NCI-H524 (cell line): ENCODE results near the gene PYDC2.
A peak's percentile ranks its signal among the peaks of the same experiment; 100 is the strongest.
"Not testable (repeated sequence)": the region's sequence is repeated elsewhere in the genome, so short reads cannot be mapped to it uniquely, and the experiment has no call there.

Source experiments
- DNase-seq, 2 experiments: peaks; one replicate each; lab custom pipeline; 2025; lab: John Stamatoyannopoulos, UW

The PYDC2 gene

DNA sequence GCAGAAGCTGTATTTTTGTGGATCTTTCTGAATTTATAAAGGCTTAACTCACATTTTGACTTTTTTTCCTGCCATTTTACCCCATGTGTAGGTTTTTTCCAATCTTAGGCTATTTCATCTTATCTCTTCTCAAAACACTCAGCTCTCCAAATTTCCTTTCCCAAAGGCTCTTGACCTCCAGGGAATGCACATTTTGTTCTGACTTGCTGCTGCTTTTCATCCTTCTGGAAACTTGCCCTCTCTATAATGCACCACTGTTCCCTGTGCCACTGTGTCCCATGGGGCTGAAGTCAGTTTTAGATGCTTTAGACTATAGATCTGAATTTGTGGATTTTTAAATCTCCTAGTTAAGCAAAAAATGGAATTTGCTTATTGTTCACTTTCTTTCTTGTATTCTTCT lies 9.1 kb downstream of the PYDC2 start:
- no peak for DNase-seq

DNA sequence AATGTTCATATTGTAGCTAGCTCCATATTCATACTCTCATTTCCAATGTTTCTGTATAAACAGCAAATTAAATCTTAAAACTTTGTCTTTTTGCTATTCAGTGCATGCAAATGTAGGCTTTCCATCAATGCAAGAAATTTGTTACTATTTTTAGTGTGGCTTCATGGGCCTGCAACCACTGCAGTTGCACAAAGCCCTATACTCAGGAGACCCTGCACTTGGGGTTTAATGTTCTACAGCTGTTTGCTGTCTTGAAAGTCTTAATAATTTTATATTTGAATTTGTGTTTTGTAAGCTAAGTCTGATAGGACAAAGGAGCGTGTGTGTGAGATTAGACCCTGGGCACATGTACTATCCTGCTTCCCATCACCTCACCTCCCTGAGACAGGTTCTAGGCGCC lies 9.6 kb downstream of the PYDC2 start:
- no peak for DNase-seq

DNA sequence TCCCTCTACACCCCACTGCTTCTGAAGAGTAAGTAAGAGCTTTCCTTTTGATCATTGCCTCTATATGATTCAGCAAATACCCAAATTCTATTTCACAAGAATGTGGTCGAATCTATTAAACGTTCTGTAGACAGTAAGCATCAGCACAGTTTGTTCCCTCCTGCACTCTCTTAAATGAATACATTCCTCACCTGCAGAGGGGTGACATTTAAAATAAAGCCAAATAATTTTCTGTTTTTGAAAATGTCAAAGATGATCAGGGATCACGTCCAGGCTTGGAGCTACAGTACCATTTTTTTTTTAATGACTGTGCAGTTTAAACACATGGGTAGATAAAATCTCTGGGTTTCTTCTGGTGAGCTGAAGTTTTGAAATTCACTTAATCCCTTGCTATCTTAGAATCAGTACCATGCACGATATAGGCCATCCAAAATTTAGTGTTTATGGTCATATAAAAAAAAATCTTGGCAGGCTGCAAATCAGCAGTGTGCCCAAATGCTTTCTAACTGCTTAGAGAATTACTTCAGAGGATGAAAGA lies 12.8 kb downstream of the PYDC2 start:
- no peak for DNase-seq

DNA sequence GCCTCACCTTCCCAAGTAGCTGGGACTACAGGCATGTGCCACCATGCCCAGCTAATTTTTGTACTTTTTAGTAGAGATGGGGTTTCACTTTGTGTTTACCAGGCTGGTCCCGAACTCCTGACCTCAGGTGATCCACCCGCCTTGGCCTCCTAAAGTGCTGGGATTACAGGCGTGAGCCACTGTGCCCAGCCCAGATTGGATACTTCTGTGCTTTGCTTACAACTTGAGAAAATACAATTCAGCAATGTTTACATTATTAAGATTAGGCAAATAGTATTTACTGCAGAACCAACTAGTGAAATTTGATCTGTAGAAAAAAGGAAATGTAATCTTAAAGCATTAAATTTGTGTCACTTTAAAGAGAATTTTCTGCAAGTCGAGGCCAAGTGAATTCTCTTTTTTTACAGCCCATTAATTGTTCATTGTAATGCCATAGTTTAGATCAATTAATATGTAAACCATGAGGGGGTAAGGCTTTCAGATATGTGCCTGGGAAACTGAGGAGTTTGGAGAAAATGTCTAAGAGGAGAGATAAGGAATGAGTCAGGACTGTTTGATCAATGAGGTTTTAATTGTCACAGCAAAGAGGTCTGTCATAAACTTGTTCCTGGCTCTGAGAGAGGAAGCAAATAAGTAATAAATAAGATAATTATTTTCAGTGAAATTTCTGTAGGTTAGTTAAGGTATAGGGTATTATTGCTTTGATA lies 15.3 kb downstream of the PYDC2 start:
- DNase-seq, result no peak

DNA sequence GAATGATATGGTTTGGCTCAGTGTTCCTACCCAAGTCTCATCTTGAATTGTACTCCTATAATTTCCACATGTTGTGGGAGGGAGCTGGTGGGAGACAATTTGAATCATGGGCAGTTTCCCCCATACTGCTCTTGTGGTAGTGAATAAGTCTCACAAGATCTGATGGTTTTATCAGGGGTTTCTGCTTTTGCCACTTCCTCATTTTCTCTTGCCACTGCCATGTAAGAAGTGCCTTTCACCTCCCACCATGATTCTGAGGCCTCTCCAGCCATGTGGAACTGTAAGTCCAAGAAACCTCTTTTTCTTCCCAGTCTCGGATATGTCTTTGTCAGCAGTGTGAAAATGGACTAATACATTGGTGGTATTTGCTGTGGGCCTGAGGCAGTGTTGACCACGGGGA lies 23.0 kb downstream of the PYDC2 start:
- DNase-seq, result not testable (repeated sequence)

DNA sequence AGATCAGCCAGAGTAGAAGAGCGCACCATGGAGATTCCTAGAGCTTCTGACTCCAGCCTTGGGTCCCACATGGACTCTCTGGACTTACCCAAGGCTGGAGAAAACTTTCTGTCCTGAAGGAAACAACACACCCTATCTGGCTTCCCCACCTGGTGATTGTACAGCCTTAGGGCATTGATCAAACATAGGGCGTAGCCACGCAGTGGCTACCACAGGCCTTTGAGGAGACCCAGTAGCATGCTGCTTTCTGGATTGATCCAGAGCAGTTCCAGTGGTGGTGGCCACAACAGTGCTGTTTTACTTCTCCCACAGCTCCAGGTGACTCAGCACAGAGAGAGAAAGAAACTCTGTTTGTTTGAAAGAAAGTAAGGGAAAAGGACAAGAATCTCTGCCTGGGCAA lies 23.5 kb downstream of the PYDC2 start:
- no peak for DNase-seq

DNA sequence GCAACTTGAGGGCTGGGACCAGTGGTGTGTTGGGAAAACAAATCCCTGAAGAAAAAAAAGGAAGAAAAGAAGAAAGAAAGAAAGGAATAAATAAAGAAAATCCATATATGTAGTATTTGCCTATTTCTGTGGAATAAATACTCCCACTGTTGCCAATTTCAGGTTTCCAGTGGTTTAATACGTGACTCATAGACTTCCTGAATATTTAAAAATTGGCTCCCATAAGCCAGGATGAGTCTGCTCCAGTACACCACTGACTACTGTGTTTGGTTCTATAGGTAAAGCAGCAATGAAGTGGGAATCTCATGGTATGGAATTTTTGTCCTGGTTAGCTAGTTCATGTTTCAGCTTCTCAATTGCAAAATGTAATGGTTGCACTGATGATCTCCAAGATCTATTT lies 31.6 kb downstream of the PYDC2 start:
- DNase-seq, result no peak

DNA sequence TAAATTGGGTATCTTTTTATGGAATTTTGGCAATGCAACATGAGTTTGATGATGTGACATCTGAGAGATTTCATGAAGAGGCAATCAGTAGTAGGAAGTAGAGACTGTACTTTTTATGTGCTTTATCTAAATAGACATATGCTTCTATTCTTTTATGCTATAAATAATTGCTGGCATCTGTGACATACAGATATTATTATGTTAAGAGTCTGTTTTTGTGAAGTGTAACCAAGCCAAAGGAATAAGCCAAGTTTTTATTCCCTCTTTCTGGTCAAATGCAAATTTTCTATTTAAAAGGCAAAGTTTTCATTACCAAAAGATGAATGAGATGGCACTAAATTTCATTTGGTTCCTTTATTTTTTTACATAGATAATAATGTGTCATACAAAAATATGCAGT lies 32.4 kb downstream of the PYDC2 start:
- no peak for DNase-seq

DNA sequence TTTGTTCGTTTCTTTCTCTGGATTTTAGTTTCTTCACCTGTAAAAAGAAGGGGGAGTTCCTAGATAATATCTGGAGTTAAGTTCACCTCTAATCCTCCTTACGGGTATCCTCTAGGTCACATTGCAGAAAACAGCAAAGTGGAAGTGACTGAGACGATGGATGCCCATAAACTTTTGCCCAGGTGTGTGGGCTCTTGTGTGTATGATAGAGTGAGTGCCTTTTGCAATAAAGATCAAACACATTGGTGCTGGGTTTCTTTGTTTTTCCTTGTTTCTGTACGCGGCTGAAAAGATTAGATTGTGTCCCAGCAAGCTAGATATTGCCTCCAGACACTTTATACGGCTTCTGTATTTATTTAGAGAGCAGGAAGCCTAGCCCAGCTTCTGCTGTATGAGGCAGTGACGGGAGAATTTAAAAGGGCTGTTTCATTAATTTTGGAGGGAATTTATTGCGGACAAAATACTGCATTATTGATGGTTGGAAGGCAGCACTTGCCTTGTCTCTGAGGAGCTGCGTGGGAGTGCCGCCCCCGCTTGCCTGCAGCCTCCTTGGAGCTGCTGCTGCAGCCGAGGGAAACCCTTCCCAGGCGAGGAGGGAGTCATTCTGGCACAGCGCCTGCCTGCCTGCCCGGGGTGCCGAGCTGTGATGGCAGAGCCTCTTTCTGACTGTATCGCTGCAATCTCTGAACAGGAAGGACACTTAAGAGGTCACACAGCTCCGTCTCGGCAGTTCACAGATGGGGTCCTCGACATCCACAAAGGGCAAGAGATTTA lies 38.5 kb downstream of the PYDC2 start:
- peak; percentile 35 to 68 for DNase-seq

DNA sequence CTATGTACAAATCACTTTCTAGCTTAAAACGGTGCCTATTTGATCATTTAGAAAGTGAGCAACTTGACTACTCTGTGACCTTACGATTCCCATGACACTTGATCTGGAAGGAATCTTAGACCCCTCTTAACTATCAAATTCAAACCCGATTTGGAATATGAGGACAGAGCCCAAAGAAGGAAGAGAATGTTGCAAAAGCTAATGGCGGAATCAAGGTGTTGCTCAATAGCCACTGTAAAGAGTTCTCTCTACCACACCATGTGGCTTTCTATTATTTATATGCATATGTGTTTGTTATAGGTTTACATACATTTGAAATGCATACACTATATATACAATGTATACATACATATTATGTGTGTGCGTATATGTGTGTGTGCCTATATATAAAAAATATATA lies 39.9 kb downstream of the PYDC2 start:
- no peak for DNase-seq

DNA sequence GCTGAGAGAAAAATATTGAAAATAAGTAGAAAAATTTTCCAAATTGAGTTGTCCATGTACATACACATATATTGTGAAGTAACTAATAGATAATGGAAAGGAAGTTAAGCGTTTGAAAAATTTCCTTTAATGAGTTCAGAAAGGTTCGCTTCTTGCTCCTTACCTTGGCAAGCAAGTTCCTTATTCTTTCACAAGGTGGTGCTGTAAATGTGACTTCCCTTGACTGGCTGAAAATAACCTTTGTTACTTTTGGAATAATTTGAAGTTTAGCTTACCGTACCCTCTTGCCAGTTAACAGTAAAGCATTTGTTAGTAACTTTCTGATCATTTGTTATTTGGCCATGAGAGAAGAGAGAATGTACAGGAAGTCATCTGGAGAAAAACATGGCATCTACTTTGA lies 41.6 kb downstream of the PYDC2 start:
- DNase-seq, result peak in 1 of 2 experiments; percentile 33

DNA sequence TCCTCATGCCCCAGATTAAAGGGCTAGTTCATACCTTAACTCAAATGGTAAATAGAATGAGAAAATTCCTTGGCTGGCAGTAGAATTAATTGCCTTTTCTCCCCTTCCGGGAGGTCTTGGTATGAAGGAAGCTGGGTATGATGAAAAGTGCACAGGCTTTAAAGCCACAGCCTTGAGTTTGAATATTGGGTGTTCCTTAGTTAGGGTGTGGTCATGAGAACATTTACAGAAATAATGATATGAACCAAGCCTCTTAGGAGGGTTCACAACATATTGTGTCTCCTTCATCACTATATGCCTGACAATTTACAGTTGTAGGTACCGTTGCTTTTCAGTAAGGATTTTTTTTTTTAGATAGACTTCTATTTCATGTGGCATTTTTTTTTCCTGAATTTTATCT lies 48.1 kb downstream of the PYDC2 start:
- DNase-seq, result no peak
